NCI-H82 treated with DMSO at 0.1 percent for 48 hours (cell line): ENCODE data around the gene ADTRP.
"Not testable (repeated sequence)": the region's sequence is repeated elsewhere in the genome, so short reads cannot be mapped to it uniquely, and the experiment has no call there.

Experiments used
- DNase-seq: peaks from one replicate; lab custom pipeline; 2025; ENCODE audit not compliant: unreplicated experiment; lab: John Stamatoyannopoulos, UW

Gene ADTRP

DNA sequence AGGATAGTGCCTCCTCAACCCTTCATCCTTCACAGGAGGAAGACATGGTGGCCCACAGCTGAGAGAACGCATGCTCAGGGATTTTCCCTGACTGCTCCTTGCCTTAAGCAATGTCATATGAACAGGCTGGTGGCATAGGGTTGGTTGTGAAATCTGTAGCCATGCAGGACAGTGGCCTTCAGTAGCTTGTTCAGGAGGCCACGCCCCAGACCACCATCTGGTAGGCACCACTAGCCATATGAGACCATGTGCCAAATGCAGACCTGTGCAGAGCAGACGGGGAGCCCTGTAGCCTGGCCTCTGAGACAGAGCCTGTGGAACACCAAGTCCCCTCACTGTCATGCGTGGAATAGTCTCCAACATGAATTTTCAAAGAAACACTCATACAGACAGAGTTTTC, 76.5 kb downstream of the ADTRP start:
- no peak for DNase-seq

DNA sequence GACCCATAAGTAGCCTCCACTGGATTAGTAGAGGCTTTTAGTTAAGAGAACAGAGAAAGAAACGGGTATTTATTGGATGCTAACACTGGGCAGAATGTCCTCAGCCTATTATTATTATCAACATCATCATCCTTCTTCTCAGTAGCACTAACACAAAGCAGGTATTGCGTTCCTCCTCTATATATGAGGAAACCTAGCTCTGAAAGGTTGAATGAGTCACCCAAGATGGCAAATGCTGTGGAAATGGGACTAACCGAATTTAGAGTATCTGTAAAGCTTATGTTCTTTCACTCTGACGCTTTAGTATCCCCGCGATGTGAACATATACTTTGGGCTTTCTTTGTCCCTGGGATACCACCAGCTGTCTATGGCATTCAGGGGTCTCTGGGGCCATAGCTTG, 77.0 kb downstream of the ADTRP start:
- DNase-seq = no peak

DNA sequence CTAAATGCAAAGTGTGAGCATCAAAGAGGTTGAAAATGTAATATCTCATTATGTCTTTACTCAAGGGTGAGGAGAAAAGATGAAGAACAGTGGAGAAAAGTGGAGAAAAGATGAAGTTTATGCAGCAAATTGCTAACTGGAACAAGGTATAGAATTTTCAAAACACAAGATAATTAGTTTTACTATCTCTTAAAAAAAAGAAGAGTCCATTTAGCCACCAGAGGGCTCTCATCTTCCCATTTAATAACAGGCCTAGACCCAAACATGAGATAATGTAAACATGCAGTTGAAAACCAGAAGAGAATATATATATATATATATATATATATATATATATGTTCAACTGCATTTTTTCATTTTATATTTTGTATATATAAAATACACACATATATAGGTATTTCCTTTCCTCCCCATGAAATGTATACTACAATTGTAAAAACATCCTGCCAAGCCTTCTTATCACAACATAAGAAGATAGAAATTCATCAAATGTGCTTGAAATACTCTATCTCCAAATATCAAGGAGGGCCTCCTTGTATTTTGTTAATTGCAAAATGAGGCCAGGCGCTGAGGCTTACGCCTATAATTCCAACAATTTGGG, 78.4 kb downstream of the ADTRP start:
- peak; percentile 53 for DNase-seq

DNA sequence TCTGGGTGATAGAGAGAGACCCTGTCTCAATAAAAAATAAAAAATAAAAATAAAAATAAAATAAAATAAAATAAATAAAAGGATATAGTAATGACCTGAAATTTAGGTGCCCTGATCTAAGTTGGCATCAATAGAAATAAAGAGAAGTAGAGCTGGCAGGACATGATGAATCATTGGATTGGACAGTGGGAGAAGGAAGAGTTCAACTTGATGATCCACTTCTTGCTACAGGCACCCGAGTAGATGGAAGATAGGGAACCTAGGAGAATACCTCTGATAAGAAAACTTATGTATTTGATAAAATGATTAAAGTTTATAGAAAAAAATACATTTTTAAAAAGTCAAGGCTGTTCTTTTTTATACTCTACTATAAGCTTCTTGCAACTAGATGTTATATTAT, 79.0 kb downstream of the ADTRP start:
- DNase-seq = no peak

DNA sequence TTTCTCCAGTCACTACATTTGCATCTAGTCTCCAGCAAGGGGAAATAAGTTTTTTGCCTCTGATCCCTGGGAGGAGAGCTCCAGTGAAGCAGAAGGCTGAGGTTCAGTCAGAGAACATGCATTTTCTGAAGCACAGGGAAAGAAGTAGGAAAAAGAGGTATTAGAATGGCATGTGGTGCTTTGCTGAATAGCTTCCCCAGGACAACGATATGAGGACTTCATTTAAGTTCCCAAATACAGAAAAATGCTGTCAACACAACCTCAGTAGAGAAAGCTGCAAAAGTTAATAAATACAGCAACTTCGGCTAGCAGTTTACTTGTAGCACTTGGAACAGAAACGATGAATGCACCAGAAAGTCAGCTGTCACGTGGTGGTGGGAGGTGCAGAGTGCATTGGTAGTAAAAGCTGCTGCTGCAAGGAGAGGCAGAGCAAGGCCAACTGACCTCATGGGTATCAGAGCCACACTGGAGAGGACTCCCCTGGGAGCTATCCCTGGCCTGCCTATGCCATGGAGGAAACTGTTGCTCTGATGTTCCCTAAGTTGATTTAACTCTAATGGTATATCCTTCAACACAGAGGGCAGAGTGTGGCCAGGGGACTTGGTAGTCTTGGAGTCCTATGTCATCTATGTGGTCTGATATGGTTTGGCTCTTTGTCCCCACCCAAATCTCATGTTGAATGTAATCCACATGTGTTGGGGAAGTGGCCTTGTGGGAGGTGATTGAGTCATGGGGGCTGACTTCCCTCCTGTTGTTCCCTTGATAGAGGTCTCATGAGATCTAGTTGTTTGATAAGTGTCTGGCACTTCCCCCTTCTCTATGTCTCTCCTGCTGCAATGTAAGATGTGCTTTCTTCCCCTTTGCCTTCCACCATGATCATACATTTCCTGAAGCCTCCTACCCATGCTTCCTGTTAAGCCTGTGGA, 85.9 kb downstream of the ADTRP start:
- no peak for DNase-seq

DNA sequence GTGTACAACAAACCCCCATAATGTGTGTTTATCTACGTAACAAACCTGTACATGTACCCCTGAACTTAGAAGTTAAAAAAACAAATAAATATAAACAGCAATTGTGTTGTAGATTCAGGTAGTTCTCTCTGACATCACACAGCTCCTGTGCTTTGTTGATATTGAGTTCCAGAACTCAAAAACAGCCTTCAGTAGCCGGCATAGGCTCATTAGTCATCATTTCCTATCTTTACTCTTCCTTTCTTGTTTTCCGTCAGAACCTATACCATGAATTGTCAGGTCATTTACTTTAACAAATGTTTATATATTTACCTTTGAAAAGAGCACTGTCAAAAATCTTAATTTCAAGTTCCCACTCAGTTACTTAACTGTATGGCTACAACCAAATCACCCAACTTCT, 88.8 kb downstream of the ADTRP start:
- no peak for DNase-seq

DNA sequence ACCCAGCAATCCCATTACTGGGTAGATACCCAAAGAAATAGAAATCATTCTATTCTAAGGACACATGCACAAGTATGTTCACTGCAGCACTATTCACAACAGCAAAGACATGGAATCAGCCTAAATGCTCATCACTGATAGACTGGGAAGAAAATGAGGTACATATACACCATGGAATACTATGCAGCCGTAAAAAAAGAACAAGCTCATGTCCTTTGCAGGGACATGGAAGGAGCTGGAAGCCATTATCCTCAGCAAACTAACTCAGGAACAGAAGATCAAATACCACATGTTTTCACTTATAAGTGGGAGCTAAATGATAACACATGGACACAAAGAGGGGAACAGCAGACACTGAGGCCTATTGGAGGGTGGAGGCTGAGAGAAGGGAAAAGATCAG, 89.2 kb downstream of the ADTRP start:
- not testable (repeated sequence) for DNase-seq

DNA sequence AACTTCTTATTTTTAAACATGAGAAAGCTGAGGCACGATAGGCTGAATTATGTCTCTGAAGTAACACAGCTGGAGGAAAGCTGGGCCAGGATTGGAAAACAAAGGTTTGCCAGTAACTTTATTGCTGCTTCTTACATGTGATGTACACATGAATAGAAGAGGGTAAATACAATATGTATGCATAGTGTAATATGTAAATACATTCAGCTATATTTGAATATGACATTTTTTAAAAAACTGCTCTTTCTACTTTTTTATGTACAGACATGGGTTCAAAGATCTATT, 90.2 kb downstream of the ADTRP start:
- no peak for DNase-seq

DNA sequence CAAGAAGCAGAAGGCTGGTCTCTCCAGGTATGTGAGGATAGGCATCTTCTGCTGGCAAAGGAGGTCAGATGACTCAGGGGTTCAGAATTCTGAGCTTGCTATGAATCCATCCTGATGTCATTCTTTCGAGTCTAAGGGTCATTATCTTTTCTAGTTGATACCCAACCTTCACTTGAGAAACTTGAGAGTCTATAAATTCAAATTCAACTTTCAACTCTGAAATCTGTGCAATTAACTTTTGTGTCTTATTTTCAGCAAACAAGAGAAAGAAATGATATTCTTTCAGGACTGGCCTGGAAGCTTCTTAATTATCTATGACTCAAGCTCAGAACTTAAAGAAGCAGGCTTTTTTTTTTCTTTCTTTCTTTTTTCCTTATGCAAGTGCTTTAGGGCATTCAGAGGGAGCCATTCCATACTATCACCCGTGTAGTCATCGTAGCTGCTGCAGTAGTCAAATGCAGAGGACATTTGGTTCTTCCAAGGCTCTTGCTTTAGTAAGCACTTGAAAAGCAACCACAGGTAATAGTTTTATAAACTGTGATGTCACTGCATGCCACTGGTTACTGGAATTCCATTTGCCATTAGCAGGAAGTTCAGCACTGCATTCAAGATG, 93.0 kb downstream of the ADTRP start:
- no peak for DNase-seq

GRCh38 chr6:11684901-11685480, 93.6 kb downstream of the ADTRP start:
- no peak for DNase-seq

DNA sequence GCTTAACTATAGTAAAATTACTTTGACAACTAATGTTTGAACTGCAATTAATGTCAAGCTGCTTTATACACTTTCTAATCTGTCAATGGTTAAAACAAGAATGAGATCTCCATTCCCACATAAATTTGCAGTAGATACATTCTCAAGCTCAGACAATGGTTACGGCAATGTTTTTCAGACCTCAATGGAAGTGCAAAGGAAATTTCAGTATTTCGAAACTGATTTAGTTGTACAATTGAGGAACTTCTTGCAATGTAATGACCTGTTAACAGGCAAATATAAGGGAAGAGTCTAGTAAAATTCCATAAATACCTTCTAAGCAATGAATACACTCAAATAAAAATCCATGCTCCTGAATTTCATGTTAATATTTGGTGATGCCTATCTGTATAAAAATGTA, 94.7 kb downstream of the ADTRP start:
- no peak for DNase-seq

DNA sequence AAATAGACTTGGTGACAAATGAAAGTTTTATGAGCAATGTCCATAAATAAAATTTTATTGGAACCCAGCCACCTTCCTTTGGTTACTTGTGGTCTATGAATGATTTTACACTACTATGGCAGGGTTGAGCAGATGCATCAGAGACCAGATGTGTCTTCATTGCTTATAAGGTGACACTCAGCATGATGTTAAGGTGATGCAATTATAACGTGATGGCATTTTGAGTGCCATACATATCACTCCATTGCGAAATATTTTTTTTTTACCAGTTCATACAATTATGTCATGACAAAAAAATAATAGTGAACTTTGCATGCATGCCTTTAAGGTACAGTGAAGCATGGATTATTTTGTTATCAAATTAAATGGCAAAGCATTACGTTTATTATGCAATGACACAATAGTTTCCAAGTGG, 96.0 kb downstream of the ADTRP start:
- no peak for DNase-seq

DNA sequence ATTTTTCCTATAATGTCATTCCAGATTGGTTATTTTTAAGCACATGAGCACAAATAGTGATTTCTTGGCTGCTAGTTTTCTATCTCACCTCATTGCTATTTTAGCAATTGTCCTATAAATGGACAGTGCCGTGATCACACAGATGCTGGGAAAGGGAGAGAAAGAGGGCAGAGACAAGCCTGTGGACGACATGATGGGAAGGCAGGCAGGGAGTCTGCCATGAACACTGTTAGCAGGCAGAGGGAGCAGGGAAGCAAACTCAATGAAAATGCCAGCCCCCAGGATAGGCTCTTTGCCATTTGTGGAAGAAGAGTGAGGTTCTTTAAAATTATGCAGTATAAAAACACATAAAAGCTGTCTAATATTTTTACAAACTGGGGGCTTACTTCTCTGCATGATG, 96.8 kb downstream of the ADTRP start:
- DNase-seq = no peak

GRCh38 chr6:11681357-11681756, 97.2 kb downstream of the ADTRP start:
- DNase-seq = no peak

- DNase-seq = not testable (repeated sequence)
Measured at GRCh38 chr6:11680479-11680878, 98.1 kb downstream of the ADTRP start.

DNA sequence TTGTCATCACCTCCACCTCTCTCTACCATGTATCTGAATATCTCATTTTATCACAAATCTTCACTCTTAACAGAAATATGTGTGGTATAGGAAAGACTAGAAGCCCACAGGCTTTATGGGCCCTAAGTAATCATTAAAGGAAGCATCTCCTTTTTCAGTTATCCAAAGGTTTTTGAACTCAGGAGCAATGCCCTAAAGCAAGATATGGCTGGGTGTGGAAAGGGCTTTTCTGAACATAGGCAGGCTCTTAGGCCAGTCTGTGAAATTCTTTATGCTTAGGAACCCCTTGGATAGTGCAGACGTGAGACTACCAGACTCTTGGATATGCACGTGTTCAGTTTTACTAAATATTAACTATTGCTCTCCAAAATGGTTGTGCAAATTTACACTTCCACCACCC, 99.5 kb downstream of the ADTRP start:
- DNase-seq = no peak

DNA sequence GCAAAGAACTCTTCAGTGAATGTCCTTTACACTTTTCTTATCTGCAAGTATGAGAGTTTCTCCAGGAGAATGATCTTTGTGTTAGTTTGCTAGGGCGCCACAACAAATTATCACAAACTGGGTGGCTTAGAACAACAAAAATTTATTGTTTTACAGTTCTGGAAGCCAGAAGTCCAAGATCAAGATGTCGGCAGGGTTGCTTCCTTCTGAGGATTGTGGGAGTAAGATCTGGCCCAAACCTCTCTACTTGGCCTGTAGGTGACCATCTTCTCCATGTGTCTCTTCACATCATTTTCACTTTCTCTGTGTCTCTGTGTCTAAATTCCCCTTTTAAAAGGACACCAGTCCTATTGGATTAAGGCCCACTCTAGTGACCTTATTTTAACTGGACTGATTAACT, 103.0 kb downstream of the ADTRP start:
- DNase-seq = peak; percentile 26

- no peak for DNase-seq
Measured at GRCh38 chr6:11672669-11673068, 105.9 kb downstream of the ADTRP start.

DNA sequence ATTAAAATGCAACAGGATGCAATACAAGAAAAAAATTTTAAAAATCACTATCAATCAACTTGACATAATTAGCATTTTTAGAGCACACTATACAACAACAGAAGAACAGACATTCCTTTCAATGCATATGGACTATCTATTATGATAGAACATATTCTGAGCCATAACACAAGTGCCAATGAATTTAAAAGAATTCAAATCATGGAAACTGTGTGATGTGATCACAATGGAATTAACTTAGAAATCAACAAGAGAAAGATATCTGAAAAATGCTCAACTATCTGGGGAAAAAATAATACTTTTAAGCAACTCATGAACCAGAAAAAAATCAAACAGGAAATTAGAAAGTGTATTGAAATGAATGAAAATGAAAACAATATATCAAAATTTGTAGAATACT, 106.3 kb downstream of the ADTRP start:
- DNase-seq = no peak

DNA sequence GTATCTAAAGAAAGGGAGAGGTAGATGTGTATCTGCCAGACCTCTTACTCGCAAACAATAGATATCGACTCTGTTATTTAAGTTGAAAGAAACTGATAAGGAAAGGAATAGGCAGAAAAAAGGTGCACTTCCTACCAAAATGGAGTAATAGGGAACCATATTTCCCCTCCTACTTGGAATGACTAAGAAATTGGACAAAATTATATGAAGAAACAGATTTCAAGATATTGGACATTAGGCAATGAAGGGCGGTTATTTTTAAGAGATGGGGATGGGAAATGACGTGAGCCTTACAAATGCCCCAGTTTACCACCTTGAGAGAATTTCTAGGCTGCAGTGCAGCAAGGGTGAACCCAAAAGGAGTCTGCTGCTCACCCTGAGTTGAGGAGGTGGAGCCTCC, 108.9 kb downstream of the ADTRP start:
- no peak for DNase-seq

DNA sequence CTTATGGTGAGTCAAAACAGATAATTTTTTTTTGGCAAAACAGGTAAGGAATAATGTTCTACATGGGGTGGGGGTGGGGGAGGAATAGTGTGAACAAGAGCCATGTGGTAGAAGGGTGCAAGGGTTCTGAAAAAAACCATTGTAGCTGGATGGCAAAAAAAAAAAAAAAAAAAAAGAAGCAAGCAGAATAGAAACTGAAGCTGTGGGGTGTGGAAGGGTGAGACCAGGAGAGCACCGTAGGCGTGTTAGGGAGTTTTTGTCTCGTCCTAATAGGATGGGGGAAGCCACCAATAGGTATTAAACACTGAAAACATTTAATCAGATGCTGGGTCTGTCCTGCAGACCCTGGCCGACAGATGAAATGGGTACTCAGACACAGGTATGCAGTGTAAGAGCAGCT, 110.1 kb downstream of the ADTRP start:
- no peak for DNase-seq

GRCh38 chr6:11667876-11668275, 110.7 kb downstream of the ADTRP start:
- no peak for DNase-seq
